ENCODE measurements around the gene CCL17. TPM values are rescaled to one million over a fixed set of nuclear protein-coding genes. Genes with fewer than 3 reads are reported as not detected.

Gene CCL17
- total RNA-seq, 3 donors from 2014 or later (not counting 1 experiment from before 2014, with no cell fraction given): not detected

- H3K27ac Mint-ChIP-seq: peak overlapping the region in 1 of 2 donors; percentile 24
- intact Hi-C loops (cut with micrococcal nuclease): no loop called here
- no peaks in the 10 kb centered on the region for H3K4me1 Mint-ChIP-seq
- Histone ChIP-seq H3K9me3 (ENCODE audit: control insufficient read depth, insufficient read depth, low read length) (no peaks in the 10 kb centered on the region), H3K36me3 (ENCODE audit: control insufficient read depth, insufficient read depth, low read length) (peaks cover 46% of the 10 kb centered on the region), H3K4me1 (ENCODE audit: control insufficient read depth, insufficient read depth, low read length) (no peaks in the 10 kb centered on the region), H3K4me3 (ENCODE audit: low read length) (no peak overlapping the region), H3K27me3 (ENCODE audit: control insufficient read depth, insufficient read depth, low read length) (no peaks in the 10 kb centered on the region), H3K27ac (ENCODE audit: low read length) (no peak overlapping the region)
- H3K4me3 Mint-ChIP-seq: no peak overlapping the region
- no peaks in the 10 kb centered on the region for H3K9me3 Mint-ChIP-seq
- ATAC-seq (no peak), DNase-seq (no peak)
- no peaks in the 10 kb centered on the region for H3K27me3 Mint-ChIP-seq (ENCODE audit: low read depth in 2 of 2)
- TF ChIP-seq, protein P1, sequence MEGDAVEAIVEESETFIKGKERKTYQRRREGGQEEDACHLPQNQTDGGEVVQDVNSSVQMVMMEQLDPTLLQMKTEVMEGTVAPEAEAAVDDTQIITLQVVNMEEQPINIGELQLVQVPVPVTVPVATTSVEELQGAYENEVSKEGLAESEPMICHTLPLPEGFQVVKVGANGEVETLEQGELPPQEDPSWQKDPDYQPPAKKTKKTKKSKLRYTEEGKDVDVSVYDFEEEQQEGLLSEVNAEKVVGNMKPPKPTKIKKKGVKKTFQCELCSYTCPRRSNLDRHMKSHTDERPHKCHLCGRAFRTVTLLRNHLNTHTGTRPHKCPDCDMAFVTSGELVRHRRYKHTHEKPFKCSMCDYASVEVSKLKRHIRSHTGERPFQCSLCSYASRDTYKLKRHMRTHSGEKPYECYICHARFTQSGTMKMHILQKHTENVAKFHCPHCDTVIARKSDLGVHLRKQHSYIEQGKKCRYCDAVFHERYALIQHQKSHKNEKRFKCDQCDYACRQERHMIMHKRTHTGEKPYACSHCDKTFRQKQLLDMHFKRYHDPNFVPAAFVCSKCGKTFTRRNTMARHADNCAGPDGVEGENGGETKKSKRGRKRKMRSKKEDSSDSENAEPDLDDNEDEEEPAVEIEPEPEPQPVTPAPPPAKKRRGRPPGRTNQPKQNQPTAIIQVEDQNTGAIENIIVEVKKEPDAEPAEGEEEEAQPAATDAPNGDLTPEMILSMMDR (IDR thresholded peaks at IDR 0.05): no peak
- H3K36me3 Mint-ChIP-seq: peaks cover 20% of the 10 kb centered on the region
Measured at GRCh38 chr16:57427824-57428223, 23.3 kb downstream of the CCL17 start.

- H3K27me3 Mint-ChIP-seq (ENCODE audit: low read depth in 2 of 2): no peaks in the 10 kb centered on the region
- Histone ChIP-seq H3K4me1 (ENCODE audit: control insufficient read depth, insufficient read depth, low read length) (no peaks in the 10 kb centered on the region), H3K27ac (ENCODE audit: low read length) (no peak overlapping the region), H3K4me3 (ENCODE audit: low read length) (no peak overlapping the region), H3K27me3 (ENCODE audit: control insufficient read depth, insufficient read depth, low read length) (no peaks in the 10 kb centered on the region), H3K36me3 (ENCODE audit: control insufficient read depth, insufficient read depth, low read length) (peaks cover 77% of the 10 kb centered on the region), H3K9me3 (ENCODE audit: control insufficient read depth, insufficient read depth, low read length) (no peaks in the 10 kb centered on the region)
- over 99% methylated on average over 5 of the region's 5 CpGs for WGBS (ENCODE audit: insufficient coverage)
- H3K36me3 Mint-ChIP-seq: peaks cover 20% of the 10 kb centered on the region
- DNase-seq (no peak), ATAC-seq (no peak)
- no peaks in the 10 kb centered on the region for H3K4me1 Mint-ChIP-seq
- TF ChIP-seq, protein P1 (IDR thresholded peaks at IDR 0.05): no peak
- no peak overlapping the region for H3K4me3 Mint-ChIP-seq
- H3K9me3 Mint-ChIP-seq: no peaks in the 10 kb centered on the region
- intact Hi-C loops (cut with micrococcal nuclease): no loop called here
- H3K27ac Mint-ChIP-seq: no peak overlapping the region
Measured at GRCh38 chr16:57430955-57431354, 26.4 kb downstream of the CCL17 start.

DNA sequence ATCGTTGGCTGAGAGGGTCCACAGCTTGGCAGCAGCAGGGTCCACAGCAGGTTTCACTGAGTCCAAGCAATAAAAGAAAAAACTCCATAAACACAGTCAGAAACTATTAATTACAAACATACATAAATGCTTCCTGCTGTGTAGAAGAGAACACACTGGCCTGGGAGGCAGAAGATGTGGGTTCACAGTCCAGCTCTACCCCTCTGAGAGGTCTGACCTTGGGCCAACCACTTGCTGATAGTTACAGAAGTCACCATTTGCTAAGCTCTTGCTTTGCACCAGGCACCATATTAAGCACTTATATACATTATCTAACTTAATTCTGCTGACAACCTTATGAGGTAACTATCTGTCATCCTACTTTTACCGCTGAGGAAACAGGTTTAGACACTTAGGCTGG, 27.9 kb downstream of the CCL17 start:
- intact Hi-C loops (cut with micrococcal nuclease): no loop called here
- WGBS (ENCODE audit: insufficient coverage): 100% methylated on average over 2 of the region's 2 CpGs
- no peak overlapping the region for H3K27ac ChIP-seq (ENCODE audit: low read length)
- no peaks in the 10 kb centered on the region for H3K4me1 ChIP-seq (ENCODE audit: control insufficient read depth, insufficient read depth, low read length)
- Mint-ChIP-seq H3K9me3 (no peaks in the 10 kb centered on the region), H3K36me3 (peaks cover 16% of the 10 kb centered on the region), H3K4me3 (no peak overlapping the region), H3K27me3 (ENCODE audit: low read depth in 2 of 2) (no peaks in the 10 kb centered on the region), H3K4me1 (no peaks in the 10 kb centered on the region), H3K27ac (no peak overlapping the region)
- ATAC-seq: no peak
- DNase-seq: no peak
- TF ChIP-seq, protein P1 (IDR thresholded peaks at IDR 0.05): no peak
- peaks cover 78% of the 10 kb centered on the region for H3K36me3 ChIP-seq (ENCODE audit: control insufficient read depth, insufficient read depth, low read length)
- no peak overlapping the region for H3K4me3 ChIP-seq (ENCODE audit: low read length)
- no peaks in the 10 kb centered on the region for H3K27me3 ChIP-seq (ENCODE audit: control insufficient read depth, insufficient read depth, low read length)
- H3K9me3 ChIP-seq (ENCODE audit: control insufficient read depth, insufficient read depth, low read length): no peaks in the 10 kb centered on the region

- H3K27me3 Mint-ChIP-seq (ENCODE audit: low read depth in 2 of 2): no peaks in the 10 kb centered on the region
- no peaks in the 10 kb centered on the region for H3K9me3 ChIP-seq (ENCODE audit: control insufficient read depth, insufficient read depth, low read length)
- no peaks in the 10 kb centered on the region for H3K4me1 Mint-ChIP-seq
- intact Hi-C loops (cut with micrococcal nuclease): no loop called here
- TF ChIP-seq, protein P1 (IDR thresholded peaks at IDR 0.05): no peak
- H3K36me3 ChIP-seq (ENCODE audit: control insufficient read depth, insufficient read depth, low read length): peaks cover 75% of the 10 kb centered on the region
- H3K4me3 ChIP-seq (ENCODE audit: low read length): no peak overlapping the region
- peaks cover 13% of the 10 kb centered on the region for H3K36me3 Mint-ChIP-seq
- no peaks in the 10 kb centered on the region for H3K9me3 Mint-ChIP-seq
- H3K27ac Mint-ChIP-seq: no peak overlapping the region
- DNase-seq (peak in 1 of 2 donors; percentile 29), ATAC-seq (no peak)
- no peak overlapping the region for H3K4me3 Mint-ChIP-seq
- no peaks in the 10 kb centered on the region for H3K27me3 ChIP-seq (ENCODE audit: control insufficient read depth, insufficient read depth, low read length)
- 93% methylated on average over 3 of the region's 3 CpGs for WGBS (ENCODE audit: insufficient coverage)
- H3K4me1 ChIP-seq (ENCODE audit: control insufficient read depth, insufficient read depth, low read length): no peaks in the 10 kb centered on the region
- H3K27ac ChIP-seq (ENCODE audit: low read length): no peak overlapping the region
Measured at GRCh38 chr16:57432989-57433388, 28.4 kb downstream of the CCL17 start.
